ENCODE data around the gene SMIM3.

DNA sequence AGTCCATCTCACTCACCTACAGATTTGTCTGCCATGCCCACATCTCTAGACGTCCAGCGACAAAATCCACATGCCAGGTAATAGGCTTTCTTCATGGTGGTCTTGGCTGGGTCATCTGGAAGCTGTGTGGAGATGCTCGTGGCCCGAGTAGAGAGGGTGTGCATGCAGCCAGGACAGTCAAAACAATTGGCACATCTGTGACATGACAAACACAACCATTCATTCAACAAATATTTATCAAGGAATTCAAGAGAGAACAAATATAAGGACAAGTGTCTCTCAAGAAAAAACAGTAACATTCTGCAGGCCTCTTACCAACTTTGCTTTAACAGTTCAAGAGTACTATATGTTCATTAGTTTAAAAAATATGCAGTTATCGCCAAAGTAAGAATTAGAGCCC is 25.1 kb upstream of the SMIM3 start:
- TF ChIP-seq, protein P1, sequence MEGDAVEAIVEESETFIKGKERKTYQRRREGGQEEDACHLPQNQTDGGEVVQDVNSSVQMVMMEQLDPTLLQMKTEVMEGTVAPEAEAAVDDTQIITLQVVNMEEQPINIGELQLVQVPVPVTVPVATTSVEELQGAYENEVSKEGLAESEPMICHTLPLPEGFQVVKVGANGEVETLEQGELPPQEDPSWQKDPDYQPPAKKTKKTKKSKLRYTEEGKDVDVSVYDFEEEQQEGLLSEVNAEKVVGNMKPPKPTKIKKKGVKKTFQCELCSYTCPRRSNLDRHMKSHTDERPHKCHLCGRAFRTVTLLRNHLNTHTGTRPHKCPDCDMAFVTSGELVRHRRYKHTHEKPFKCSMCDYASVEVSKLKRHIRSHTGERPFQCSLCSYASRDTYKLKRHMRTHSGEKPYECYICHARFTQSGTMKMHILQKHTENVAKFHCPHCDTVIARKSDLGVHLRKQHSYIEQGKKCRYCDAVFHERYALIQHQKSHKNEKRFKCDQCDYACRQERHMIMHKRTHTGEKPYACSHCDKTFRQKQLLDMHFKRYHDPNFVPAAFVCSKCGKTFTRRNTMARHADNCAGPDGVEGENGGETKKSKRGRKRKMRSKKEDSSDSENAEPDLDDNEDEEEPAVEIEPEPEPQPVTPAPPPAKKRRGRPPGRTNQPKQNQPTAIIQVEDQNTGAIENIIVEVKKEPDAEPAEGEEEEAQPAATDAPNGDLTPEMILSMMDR (IDR thresholded peaks at IDR 0.05; ENCODE audit: low read depth, low read length), result no peak
- TF ChIP-seq, protein P2, sequence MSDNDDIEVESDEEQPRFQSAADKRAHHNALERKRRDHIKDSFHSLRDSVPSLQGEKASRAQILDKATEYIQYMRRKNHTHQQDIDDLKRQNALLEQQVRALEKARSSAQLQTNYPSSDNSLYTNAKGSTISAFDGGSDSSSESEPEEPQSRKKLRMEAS (IDR thresholded peaks at IDR 0.05; ENCODE audit: low read depth, low read length), result no peak
- no peak for TF ChIP-seq MYC (IDR thresholded peaks at IDR 0.05; ENCODE audit: low read depth, low read length)

All from NB4 (cell line).